Endothelial cell of umbilical vein (primary cell): ENCODE results near the gene SLCO3A1. TPM values are rescaled to one million over a fixed set of nuclear protein-coding genes. Genes with fewer than 3 reads are reported as not detected.

ENCODE experiments used
- BruUV-seq: library from RNA; stranded (reverse); fragments of 400-500 nt; replicated peaks from 2 replicates; lab custom pipeline; 2021; lab: Mats Ljungman, UMichigan
- CTCF ChIA-PET: fragments of 300-600, 350-600 bp; sonication (Branson Sonifier 250); formaldehyde crosslinking; loops from one replicate; lab custom pipeline; 2021; ENCODE audit warnings: antibody characterized with exemption, inconsistent platforms; lab: Charles Lee
- POLR2A ChIA-PET: fragments of 300-600, 350-600 bp; sonication (Branson Sonifier 250); formaldehyde crosslinking; loops from one replicate; lab custom pipeline; 2021; ENCODE audit warnings: antibody characterized with exemption, inconsistent platforms; lab: Charles Lee
- DNase-seq: peaks from one replicate; pipeline ENCODE4 v3.0.0-alpha.2; 2011; ENCODE audit warnings: low read depth, low spot score
- FAIRE-seq: peaks from 2 replicates; lab custom pipeline; 2011; peaks lifted over from hg19 to GRCh38; lab: Jason Lieb, UNC
- H2AFZ ChIP-seq: 2 replicates; pipeline ENCODE4 v1.6.0; 2012; ENCODE audit warnings: low read depth, low read length, control low read depth, inconsistent platforms
- H3K27ac ChIP-seq: 2 replicates; pipeline ENCODE4 v1.5.1; 2011; ENCODE audit warnings: low read depth, mild to moderate bottlenecking, control low read depth, low read length, moderate library complexity; ENCODE audit not compliant: insufficient read depth
- H3K27me3 ChIP-seq, 2 experiments: 2 replicates each; pipeline versions ENCODE4 v1.6.0 to v1.6.1; 2011; ENCODE audit warnings: low read length in 2 of 2, mixed read lengths in 1 of 2; ENCODE audit not compliant: control insufficient read depth in 2 of 2, insufficient read depth in 2 of 2
- H3K36me3 ChIP-seq, 2 experiments: 2 replicates in 1 of 2; 3 replicates in 1 of 2; pipeline ENCODE4 v1.5.1; 2011; ENCODE audit warnings: low read length in 2 of 2, mild to moderate bottlenecking in 1 of 2, moderate library complexity in 1 of 2; ENCODE audit not compliant: control insufficient read depth in 2 of 2, insufficient read depth in 2 of 2; ENCODE audit errors: extremely low read depth in 1 of 2
- H3K4me1 ChIP-seq: 3 replicates; pipeline ENCODE4 v1.5.1; 2011; ENCODE audit warnings: mild to moderate bottlenecking, low read length; ENCODE audit not compliant: control insufficient read depth, insufficient read depth; ENCODE audit errors: extremely low read depth
- H3K4me2 ChIP-seq: 2 replicates; pipeline ENCODE4 v1.6.1; 2011; ENCODE audit warnings: low read length, control low read depth, mixed read lengths; ENCODE audit not compliant: insufficient read depth
- H3K4me3 ChIP-seq, 3 experiments: fragments of 200-600 bp in 1 of 3; sonication (generic), shearing (Covaris generic) in 1 of 3; replicated peaks in 1 of 3; 2 replicates each; pipeline ENCODE4 v1.5.1; 2011 to 2016; ENCODE audit warnings: control low read depth in 3 of 3, low read length in 3 of 3, mild to moderate bottlenecking in 2 of 3, inconsistent platforms in 1 of 3, low read depth in 1 of 3, moderate library complexity in 1 of 3; ENCODE audit not compliant: insufficient read depth in 1 of 3
- H3K79me2 ChIP-seq: 2 replicates; pipeline ENCODE4 v1.6.0; 2012; ENCODE audit warnings: low read length, inconsistent platforms; ENCODE audit not compliant: control insufficient read depth, insufficient read depth
- H3K9ac ChIP-seq: replicated peaks from 2 replicates; pipeline ENCODE3; 2011; ENCODE audit warnings: low read length, control low read depth; ENCODE audit not compliant: insufficient read depth; ENCODE audit errors: extremely low read depth
- H3K9me1 ChIP-seq: replicated peaks from 3 replicates; pipeline ENCODE4 v1.6.0; 2011; ENCODE audit warnings: mild to moderate bottlenecking, low read length; ENCODE audit not compliant: control insufficient read depth, insufficient read depth; ENCODE audit errors: extremely low read depth
- H3K9me3 ChIP-seq: replicated peaks from 2 replicates; pipeline ENCODE4 v1.5.1; 2012; ENCODE audit warnings: low read length, inconsistent platforms; ENCODE audit not compliant: control insufficient read depth, insufficient read depth
- H4K20me1 ChIP-seq: replicated peaks from 2 replicates; pipeline ENCODE3; 2011; ENCODE audit warnings: mild to moderate bottlenecking, low read length; ENCODE audit not compliant: control insufficient read depth, insufficient read depth; ENCODE audit errors: extremely low read depth
- EZH2 ChIP-seq: IDR thresholded peaks from 2 replicates; pipeline ENCODE4 v1.6.1; 2012; ENCODE audit warnings: borderline replicate concordance, low read depth, mild to moderate bottlenecking, moderate library complexity, low read length, inconsistent platforms; ENCODE audit not compliant: severe bottlenecking
- FOS ChIP-seq: IDR thresholded peaks from 2 replicates; pipeline ENCODE4 v1.6.1; 2011; ENCODE audit warnings: mild to moderate bottlenecking, low read length, moderate library complexity, borderline replicate concordance; ENCODE audit not compliant: insufficient read depth
- GATA2 ChIP-seq: IDR thresholded peaks from 2 replicates; pipeline ENCODE4 v1.7.0; 2011; ENCODE audit warnings: low read depth, mild to moderate bottlenecking, moderate library complexity, mixed read lengths, low read length; ENCODE audit not compliant: insufficient read length, insufficient read depth
- JUN ChIP-seq: IDR thresholded peaks from 2 replicates; pipeline ENCODE4 v1.6.1; 2011; ENCODE audit warnings: borderline replicate concordance, low read depth; ENCODE audit not compliant: insufficient read length, insufficient read depth
- MYC ChIP-seq: IDR thresholded peaks from one replicate; pipeline ENCODE4 v1.6.1; 2011; ENCODE audit warnings: mild to moderate bottlenecking, low read depth, low read length
- POLR2A ChIP-seq: IDR thresholded peaks from 2 replicates; pipeline ENCODE4 v1.6.1; 2012; ENCODE audit warnings: low read depth, mild to moderate bottlenecking, control low read depth, low read length
- POLR2AphosphoS5 ChIP-seq: IDR thresholded peaks from 2 replicates; pipeline ENCODE4 v1.6.1; 2012; ENCODE audit warnings: low read depth, mild to moderate bottlenecking, control low read depth, low read length, moderate library complexity; ENCODE audit not compliant: insufficient read depth
- dilution Hi-C: fragments of 300-500 bp; cut with MboI; formaldehyde crosslinking; loops from one replicate; pipeline ENCODE4 v1.15.0; 2019; ENCODE audit warnings: low sequenced_read_pairs; ENCODE audit not compliant: extremely low pct_ligation_motif_present
- intact Hi-C: fragments of 100-400 bp; cut with micrococcal nuclease; formaldehyde crosslinking; loops from one replicate; pipeline ENCODE4 v1.10.0; 2022
- polyA plus RNA-seq, 4 experiments: library from polyadenylated mRNA; depleted of rRNA in 3 of 4; stranded (reverse) in 3 of 4; unstranded in 1 of 4; fragments of >200 nt; gene quantifications; 2 replicates each; pipeline versions ENCODE4 v1.2.1 to v1.2.3, GENCODE V29; 2011 to 2012; ENCODE audit warnings: missing spikeins in 1 of 4
- total RNA-seq: library from RNA; stranded (reverse); gene quantifications from 2 replicates; pipeline ENCODE4 v1.2.3, GENCODE V29; 2021
- TF ChIP-seq, protein P1 (sequence below), 2 donors: IDR thresholded peaks; 1 replicate in 1 of 2; 2 replicates in 1 of 2; pipeline ENCODE4 v1.5.1; 2011; ENCODE audit warnings: low read length in 2 of 2, mild to moderate bottlenecking in 2 of 2, moderate library complexity in 2 of 2, control low read depth in 1 of 2, inconsistent platforms in 1 of 2, low read depth in 1 of 2; ENCODE audit not compliant: insufficient read depth in 1 of 2; ENCODE audit errors: extremely low read depth in 1 of 2
- TF ChIP-seq, protein P2 (sequence below): IDR thresholded peaks from 2 replicates; pipeline ENCODE4 v1.6.1; 2011; ENCODE audit not compliant: insufficient read depth, insufficient read length

The SLCO3A1 gene
- total and polyA plus RNA-seq, 2 donors (not counting 3 experiments of a cell fraction or from before 2014, with no cell fraction given), result 0.88 to 0.92 TPM

DNA sequence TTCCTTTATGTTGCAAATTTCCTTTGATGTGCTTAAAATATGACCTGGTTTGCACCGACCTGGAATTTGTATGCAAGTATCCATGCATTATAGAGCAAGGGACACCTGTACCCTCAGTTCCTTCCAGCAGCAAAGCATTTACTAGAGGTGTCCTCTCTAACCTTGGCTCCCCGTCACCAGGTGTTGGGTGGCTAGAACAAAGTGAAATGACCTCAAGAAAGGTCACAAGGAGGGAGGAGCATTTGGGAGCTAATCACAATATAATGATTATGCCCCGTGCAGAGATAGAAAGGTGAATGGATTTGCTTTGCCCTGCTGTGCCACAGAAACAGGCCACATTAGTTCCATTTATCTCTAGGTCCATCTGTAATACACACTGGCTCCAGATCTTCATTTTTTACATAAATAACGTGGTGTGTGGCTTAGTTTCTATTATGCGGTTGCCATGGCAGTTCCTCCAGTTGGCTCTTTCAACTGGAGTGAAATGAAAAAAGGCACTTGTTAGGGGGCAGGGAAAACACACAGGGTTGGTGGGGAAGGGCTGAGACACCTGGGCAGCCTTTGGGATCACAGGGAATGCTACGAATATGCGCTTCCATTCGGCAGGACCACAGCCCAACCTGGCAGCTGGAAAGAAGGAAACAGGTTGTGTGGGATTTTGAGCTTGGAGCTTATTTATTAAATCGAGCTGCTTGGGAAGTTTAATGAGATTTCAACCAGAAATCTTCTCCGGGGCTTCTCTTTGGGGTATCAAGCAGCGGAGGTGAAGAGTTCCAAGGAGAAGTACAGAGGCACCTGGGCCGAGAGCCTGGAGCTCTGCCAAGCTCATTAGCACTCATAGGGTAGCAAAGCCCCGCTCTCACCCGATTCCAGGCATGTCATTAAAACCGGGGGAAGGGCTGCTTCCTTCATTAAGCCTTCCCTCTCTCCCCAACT is 306.7 kb downstream of the SLCO3A1 start:
- dilution Hi-C loops, result no loop called here

More for the DNA sequence above, 306.7 kb downstream of the SLCO3A1 start:
- Histone ChIP-seq H3K27ac (no peak overlapping the region), H2AFZ (no peak overlapping the region), H3K9me3 (no peaks in the 10 kb centered on the region), H3K4me2 (no peak overlapping the region), H3K36me3 (no peaks in the 10 kb centered on the region), H4K20me1 (no peaks in the 10 kb centered on the region), H3K27me3 (no peaks in the 10 kb centered on the region), H3K79me2 (no peaks in the 10 kb centered on the region), H3K9me1 (no peaks in the 10 kb centered on the region), H3K4me3 (no peak overlapping the region), H3K9ac (no peak overlapping the region), H3K4me1 (no peaks in the 10 kb centered on the region)
- FAIRE-seq, result no peak
- ChIA-PET CTCF (interaction anchor here (0.7 kb wide), 1 partner anchor 134 kb away, joined by 3 read pairs; no protein-coding TSS in a partner anchor), POLR2A (no interaction called here)
- DNase-seq, result no peak
- TF ChIP-seq POLR2AphosphoS5 (no peak), GATA2 (no peak), FOS (no peak), POLR2A (no peak), EZH2 (no peak), JUN (no peak), MYC (no peak)
- TF ChIP-seq, protein P1, sequence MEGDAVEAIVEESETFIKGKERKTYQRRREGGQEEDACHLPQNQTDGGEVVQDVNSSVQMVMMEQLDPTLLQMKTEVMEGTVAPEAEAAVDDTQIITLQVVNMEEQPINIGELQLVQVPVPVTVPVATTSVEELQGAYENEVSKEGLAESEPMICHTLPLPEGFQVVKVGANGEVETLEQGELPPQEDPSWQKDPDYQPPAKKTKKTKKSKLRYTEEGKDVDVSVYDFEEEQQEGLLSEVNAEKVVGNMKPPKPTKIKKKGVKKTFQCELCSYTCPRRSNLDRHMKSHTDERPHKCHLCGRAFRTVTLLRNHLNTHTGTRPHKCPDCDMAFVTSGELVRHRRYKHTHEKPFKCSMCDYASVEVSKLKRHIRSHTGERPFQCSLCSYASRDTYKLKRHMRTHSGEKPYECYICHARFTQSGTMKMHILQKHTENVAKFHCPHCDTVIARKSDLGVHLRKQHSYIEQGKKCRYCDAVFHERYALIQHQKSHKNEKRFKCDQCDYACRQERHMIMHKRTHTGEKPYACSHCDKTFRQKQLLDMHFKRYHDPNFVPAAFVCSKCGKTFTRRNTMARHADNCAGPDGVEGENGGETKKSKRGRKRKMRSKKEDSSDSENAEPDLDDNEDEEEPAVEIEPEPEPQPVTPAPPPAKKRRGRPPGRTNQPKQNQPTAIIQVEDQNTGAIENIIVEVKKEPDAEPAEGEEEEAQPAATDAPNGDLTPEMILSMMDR (IDR thresholded peaks at IDR 0.05; ENCODE audit: extremely low read depth in 1 of 2, insufficient read depth in 1 of 2, low read depth in 1 of 2, low read length in 2 of 2), result no peak
- TF ChIP-seq, protein P2, sequence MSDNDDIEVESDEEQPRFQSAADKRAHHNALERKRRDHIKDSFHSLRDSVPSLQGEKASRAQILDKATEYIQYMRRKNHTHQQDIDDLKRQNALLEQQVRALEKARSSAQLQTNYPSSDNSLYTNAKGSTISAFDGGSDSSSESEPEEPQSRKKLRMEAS, result no peak
- intact Hi-C loops, result no loop called here
- BruUV-seq, result no TSS peak
